ENCODE measurements around the gene HM13.
"Not testable (repeated sequence)": the region's sequence is repeated elsewhere in the genome, so short reads cannot be mapped to it uniquely, and the experiment has no call there.

HM13 gene

DNA sequence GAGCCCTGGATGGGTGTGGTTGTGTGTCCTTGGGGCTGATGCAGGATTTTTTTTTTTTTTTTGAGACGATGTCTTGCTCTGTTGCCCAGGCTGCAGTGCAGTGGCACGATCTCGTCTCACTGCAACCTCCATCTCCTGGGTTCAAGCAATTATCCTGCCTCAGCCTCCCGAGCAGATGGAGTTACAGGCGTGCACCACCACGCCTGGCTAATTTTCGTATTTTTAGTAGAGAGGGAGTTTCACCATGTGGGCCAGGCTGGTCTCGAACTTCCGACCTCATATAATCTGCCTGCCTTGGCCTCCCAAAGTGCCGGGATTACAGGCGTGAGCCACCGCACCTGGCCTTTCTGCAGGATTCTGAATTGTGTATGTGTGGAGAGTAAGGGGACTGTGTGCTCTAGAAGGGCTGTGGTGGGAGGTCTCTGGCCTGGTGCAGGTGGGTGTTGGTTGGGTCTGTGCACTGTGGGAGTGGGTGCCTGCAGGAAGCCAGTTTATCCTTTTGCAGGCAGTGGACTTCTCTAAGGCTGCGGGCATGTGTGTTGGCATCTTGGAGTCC is 79.8 kb downstream of the HM13 start:
- no peak for DNase-seq (ENCODE audit: low read depth)
- TF ChIP-seq, protein P1, sequence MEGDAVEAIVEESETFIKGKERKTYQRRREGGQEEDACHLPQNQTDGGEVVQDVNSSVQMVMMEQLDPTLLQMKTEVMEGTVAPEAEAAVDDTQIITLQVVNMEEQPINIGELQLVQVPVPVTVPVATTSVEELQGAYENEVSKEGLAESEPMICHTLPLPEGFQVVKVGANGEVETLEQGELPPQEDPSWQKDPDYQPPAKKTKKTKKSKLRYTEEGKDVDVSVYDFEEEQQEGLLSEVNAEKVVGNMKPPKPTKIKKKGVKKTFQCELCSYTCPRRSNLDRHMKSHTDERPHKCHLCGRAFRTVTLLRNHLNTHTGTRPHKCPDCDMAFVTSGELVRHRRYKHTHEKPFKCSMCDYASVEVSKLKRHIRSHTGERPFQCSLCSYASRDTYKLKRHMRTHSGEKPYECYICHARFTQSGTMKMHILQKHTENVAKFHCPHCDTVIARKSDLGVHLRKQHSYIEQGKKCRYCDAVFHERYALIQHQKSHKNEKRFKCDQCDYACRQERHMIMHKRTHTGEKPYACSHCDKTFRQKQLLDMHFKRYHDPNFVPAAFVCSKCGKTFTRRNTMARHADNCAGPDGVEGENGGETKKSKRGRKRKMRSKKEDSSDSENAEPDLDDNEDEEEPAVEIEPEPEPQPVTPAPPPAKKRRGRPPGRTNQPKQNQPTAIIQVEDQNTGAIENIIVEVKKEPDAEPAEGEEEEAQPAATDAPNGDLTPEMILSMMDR (IDR thresholded peaks at IDR 0.05; ENCODE audit: low read depth, low read length): no peak
- TF ChIP-seq MAX (IDR thresholded peaks at IDR 0.05; ENCODE audit: low read depth, low read length): no peak
- no peak for TF ChIP-seq POLR2A (IDR thresholded peaks at IDR 0.05; ENCODE audit: extremely low read depth, insufficient read length)
- no peak for TF ChIP-seq MYC (IDR thresholded peaks at IDR 0.05; ENCODE audit: low read depth, low read length)
- H3K4me3 ChIP-seq (ENCODE audit: low read depth, low read length): no peak overlapping the region

DNA sequence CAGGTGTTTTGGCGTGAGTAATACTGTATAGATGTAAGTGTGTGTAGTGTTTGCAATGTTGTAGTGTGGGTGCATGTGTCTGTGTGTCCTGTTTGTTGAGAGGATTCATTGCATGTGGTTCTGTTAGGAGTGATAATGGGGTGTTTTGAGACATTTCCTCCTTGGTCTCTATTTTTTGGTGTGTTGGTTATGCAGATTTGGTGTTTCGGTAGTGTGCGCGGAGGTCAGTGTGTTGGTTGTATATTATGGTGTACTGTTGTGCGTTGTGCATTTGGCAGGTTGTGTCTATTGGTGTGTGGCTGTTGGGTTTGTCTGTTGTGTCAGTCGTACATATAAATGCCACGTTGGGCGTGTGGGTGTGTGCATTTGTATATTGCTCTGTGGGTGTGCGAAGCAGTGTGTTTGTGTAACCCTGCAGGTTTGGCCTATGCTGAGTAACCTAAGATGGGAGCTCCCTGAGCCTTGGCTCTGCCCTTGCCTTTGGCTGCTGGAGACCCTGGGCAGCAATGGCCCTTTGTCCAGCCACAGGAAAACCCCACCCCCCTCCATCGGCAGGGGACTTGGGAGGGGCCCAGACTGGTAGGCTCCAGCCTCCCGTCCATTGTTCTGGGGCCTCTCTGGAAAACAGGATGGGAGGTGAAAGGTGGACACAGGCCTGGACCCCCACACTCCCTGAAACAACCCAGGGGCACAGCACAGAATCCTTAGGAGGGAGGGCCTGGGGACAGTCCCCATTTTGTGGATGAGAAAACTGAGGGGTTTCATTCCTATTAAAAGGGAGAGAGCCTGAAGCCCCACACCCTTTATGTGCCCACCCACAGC is 80.5 kb downstream of the HM13 start:
- TF ChIP-seq MYC (IDR thresholded peaks at IDR 0.05; ENCODE audit: low read depth, low read length): no peak
- no peak overlapping the region for H3K4me3 ChIP-seq (ENCODE audit: low read depth, low read length)
- no peak for DNase-seq (ENCODE audit: low read depth)

DNA sequence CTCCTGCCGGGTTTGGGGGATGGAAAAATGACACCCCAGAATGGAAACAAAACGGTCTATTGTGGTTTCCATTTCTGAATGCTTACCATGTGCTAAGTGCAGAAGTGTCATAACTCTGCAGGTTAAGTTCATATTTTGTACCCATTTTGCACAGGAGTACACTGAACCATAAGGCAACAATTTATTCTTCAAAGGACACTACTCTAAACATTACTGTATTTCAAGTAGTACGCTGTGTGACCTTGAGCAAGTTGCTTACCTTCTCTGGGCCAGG is 81.1 kb downstream of the HM13 start:
- no peak for DNase-seq (ENCODE audit: low read depth)
- H3K4me3 ChIP-seq (ENCODE audit: low read depth, low read length): no peak overlapping the region
- TF ChIP-seq POLR2A (IDR thresholded peaks at IDR 0.05; ENCODE audit: extremely low read depth, insufficient read length) (no peak), MYC (IDR thresholded peaks at IDR 0.05; ENCODE audit: low read depth, low read length) (no peak), MAX (IDR thresholded peaks at IDR 0.05; ENCODE audit: low read depth, low read length) (no peak)

GRCh38 chr20:31595654-31596411 is 81.6 kb downstream of the HM13 start:
- no peak for DNase-seq (ENCODE audit: low read depth)
- TF ChIP-seq MYC (IDR thresholded peaks at IDR 0.05; ENCODE audit: low read depth, low read length) (no peak), POLR2A (IDR thresholded peaks at IDR 0.05; ENCODE audit: extremely low read depth, insufficient read length) (no peak)
- TF ChIP-seq, protein P1 (IDR thresholded peaks at IDR 0.05; ENCODE audit: low read depth, low read length): no peak
- no peak overlapping the region for H3K4me3 ChIP-seq (ENCODE audit: low read depth, low read length)

DNA sequence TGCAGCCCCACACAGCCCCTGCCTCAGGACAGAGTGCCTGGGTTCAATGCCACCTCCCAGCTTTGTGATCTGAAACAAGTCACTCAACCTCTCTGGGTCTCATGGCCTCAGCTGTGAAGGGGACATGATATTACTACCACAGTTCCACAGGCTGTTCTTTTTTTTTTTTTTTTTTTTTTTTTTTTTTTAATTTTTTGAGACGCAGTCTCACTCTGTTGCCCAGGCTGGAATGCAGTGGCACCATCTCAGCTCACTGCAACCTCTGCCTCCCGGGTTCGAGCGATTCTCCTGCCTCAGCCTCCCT is 82.1 kb downstream of the HM13 start:
- not testable (repeated sequence) for DNase-seq (ENCODE audit: low read depth); H3K4me3 ChIP-seq (ENCODE audit: low read depth, low read length)

- TF ChIP-seq, protein P1 (IDR thresholded peaks at IDR 0.05; ENCODE audit: low read depth, low read length): no peak
- TF ChIP-seq POLR2A (IDR thresholded peaks at IDR 0.05; ENCODE audit: extremely low read depth, insufficient read length): no peak
- no peak for TF ChIP-seq MYC (IDR thresholded peaks at IDR 0.05; ENCODE audit: low read depth, low read length)
- no peak for TF ChIP-seq MAX (IDR thresholded peaks at IDR 0.05; ENCODE audit: low read depth, low read length)
- DNase-seq (ENCODE audit: low read depth): no peak
- H3K4me3 ChIP-seq (ENCODE audit: low read depth, low read length): no peak overlapping the region
Measured at GRCh38 chr20:31596831-31597480, 82.7 kb downstream of the HM13 start.

GRCh38 chr20:31597481-31597855 is 83.2 kb downstream of the HM13 start:
- TF ChIP-seq MAX (IDR thresholded peaks at IDR 0.05; ENCODE audit: low read depth, low read length): no peak
- TF ChIP-seq, protein P1 (IDR thresholded peaks at IDR 0.05; ENCODE audit: low read depth, low read length): no peak
- TF ChIP-seq MYC (IDR thresholded peaks at IDR 0.05; ENCODE audit: low read depth, low read length): no peak
- TF ChIP-seq POLR2A (IDR thresholded peaks at IDR 0.05; ENCODE audit: extremely low read depth, insufficient read length): no peak
- H3K4me3 ChIP-seq (ENCODE audit: low read depth, low read length): no peak overlapping the region
- DNase-seq (ENCODE audit: low read depth): no peak

Data from NB4 (cell line).